Measurements from ENCODE around the gene KDELR3.

The KDELR3 gene

DNA sequence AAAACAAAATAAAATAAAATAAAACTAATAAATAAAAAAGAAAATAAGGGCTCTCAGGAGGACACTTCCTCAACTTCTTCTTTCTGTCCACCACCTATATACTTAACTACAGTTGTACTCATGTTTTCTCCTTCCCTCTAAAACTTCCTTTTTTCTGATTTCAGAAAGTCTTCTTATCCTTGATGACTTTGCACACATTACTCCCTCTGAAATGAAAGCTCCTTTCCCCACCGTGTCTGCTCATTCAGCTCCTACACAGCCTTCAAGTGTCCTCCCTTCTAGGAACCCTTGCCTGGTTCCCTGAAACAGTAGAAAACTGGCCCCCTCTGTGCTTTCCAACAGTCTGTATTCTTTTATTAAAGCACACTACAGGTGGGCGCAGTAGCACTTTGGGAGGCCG lies 56.5 kb downstream of the KDELR3 start:
- no peaks in the 10 kb centered on the region for H3K9me3 Mint-ChIP-seq
- peak overlapping the region; percentile 22 for H3K27ac Mint-ChIP-seq (ENCODE audit: low read depth)
- no peaks in the 10 kb centered on the region for H3K36me3 Mint-ChIP-seq (ENCODE audit: insufficient read depth)
- H3K4me1 Mint-ChIP-seq = no peaks in the 10 kb centered on the region
- no peak for ATAC-seq (replicated peaks; ENCODE audit: extremely low read depth, poor library complexity, severe bottlenecking)
- no peak overlapping the region for H3K4me3 Mint-ChIP-seq
- peaks cover 11% of the 10 kb centered on the region for H3K27me3 Mint-ChIP-seq
- DNase-seq (ENCODE audit: low spot score in 2 of 2) = no peak

GRCh38 chr22:38531251-38531938 lies 63.5 kb downstream of the KDELR3 start:
- ATAC-seq (replicated peaks; ENCODE audit: extremely low read depth, poor library complexity, severe bottlenecking) = no peak
- Mint-ChIP-seq H3K27me3 (no peaks in the 10 kb centered on the region), H3K4me1 (peaks cover 6% of the 10 kb centered on the region), H3K9me3 (no peaks in the 10 kb centered on the region), H3K36me3 (ENCODE audit: insufficient read depth) (no peaks in the 10 kb centered on the region), H3K4me3 (peak overlapping the region; percentile 7), H3K27ac (ENCODE audit: low read depth) (peak overlapping the region; percentile 39)
- DNase-seq (ENCODE audit: low spot score in 2 of 2) = no peak
